ENCODE measurements around the gene RAPGEF5.

RAPGEF5 gene

DNA sequence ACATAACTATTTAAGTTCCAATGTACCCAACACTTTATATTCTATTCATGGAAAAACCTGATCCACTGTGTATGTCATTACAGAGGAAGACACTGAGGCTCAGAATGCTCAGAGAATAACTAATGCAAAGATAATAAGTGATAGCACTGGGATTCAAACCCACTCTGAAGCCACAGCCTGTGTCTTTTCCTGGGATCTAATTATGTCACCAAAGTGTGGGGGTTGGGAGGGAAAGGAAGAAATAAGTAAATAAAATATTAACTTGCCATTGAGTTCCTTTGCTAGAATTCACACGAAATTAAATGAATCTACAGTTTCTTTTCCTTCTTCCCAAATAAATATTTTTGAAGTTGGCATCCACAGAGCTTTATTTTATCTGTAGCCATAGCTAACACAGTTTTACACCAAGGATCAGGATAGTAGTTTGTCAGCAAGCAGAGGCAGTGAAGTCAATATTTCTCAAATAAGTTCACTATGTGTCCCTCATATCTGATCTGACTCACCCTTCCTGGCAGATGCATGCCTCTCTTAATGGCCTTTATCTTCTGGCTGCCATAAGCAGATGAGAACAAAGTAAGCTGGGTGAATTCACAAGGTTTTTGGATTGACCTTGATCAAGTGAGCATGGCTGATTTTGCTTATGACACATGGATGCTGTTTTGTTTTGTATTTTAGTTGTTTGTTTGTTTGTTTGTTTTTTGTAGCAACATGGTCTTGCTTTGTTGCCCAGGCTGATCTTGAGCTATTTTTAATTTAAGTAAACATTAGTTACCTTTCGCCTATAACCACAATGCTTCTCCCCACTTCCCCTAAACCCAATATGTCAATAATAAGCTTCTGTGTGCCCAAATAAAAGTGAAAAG, 6.3 kb downstream of the RAPGEF5 start:
- no peak overlapping the region for H3K4me3 ChIP-seq (ENCODE audit: insufficient read depth, low read depth, low read length, poor library complexity, severe bottlenecking)
- no peak for DNase-seq
- H3K4me1 ChIP-seq (ENCODE audit: control insufficient read depth, insufficient read depth, low read length, poor library complexity, severe bottlenecking) = no peaks in the 10 kb centered on the region
- H3K9me3 ChIP-seq (ENCODE audit: control insufficient read depth, low read length) = no peaks in the 10 kb centered on the region
- H3K36me3 ChIP-seq (ENCODE audit: control insufficient read depth, insufficient read depth, low read length) = no peaks in the 10 kb centered on the region
- H3K27ac ChIP-seq (ENCODE audit: insufficient read depth, low read length, poor library complexity, severe bottlenecking) = no peak overlapping the region
- H3K27me3 ChIP-seq (replicated peaks; ENCODE audit: control insufficient read depth, insufficient read depth, low read length, poor library complexity, severe bottlenecking) = no peaks in the 10 kb centered on the region

DNA sequence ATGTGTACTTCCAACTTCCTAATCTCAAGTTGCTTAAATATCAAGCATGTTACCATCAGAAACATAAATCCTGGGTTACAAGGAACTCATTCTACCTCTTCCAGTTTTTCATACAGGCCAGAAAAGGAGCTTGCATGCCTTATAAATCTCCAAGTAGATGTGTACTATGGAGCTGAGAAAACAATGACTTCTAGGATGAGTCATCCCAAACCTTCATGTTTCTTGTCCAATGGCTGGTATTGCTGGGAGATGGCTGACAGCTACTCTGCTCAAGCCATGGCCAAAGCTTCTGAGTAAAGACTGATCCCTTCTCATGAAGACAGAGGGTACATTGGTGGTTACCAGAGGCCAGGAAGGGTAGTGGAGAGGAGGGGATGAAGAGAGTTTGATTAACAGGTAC, 8.6 kb downstream of the RAPGEF5 start:
- Histone ChIP-seq H3K4me1 (ENCODE audit: control insufficient read depth, insufficient read depth, low read length, poor library complexity, severe bottlenecking) (no peaks in the 10 kb centered on the region), H3K4me3 (ENCODE audit: insufficient read depth, low read depth, low read length, poor library complexity, severe bottlenecking) (no peak overlapping the region), H3K27ac (ENCODE audit: insufficient read depth, low read length, poor library complexity, severe bottlenecking) (no peak overlapping the region), H3K36me3 (ENCODE audit: control insufficient read depth, insufficient read depth, low read length) (no peaks in the 10 kb centered on the region), H3K9me3 (ENCODE audit: control insufficient read depth, low read length) (no peaks in the 10 kb centered on the region), H3K27me3 (replicated peaks; ENCODE audit: control insufficient read depth, insufficient read depth, low read length, poor library complexity, severe bottlenecking) (no peaks in the 10 kb centered on the region)
- DNase-seq = no peak

DNA sequence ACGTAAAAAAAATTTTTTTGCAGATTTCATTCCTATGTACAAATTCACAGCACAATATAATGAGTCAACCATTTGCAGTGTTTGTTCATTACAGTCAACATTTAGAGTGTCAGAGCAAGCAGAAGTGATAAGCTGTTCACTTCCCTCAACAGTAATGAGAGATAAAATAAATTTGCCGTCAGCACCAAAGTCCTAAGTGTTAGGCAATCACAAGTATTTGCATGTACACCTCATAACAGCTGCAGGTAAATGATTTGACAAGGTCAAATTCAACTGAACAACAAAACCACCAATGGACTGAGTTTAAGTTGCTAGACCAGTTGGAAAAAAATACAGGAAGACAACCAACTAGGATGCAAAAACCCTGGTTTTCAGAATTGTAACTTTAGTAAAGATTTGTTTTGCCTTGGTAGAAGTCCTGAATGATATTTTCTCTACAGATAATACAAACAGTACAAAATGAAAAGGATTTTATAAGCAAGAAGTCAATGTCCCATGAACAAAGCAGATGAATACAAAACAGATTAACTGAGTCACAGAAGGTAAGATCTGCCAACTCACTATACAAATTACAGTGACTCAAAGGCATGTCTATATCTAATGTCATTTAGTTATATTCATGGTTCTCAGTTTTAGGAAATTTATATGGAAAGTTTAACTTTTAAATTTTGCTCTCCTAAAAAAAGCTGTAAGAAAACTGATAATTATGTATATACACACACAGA, 10.4 kb downstream of the RAPGEF5 start:
- no peaks in the 10 kb centered on the region for H3K4me1 ChIP-seq (ENCODE audit: control insufficient read depth, insufficient read depth, low read length, poor library complexity, severe bottlenecking)
- H3K27ac ChIP-seq (ENCODE audit: insufficient read depth, low read length, poor library complexity, severe bottlenecking) = no peak overlapping the region
- H3K36me3 ChIP-seq (ENCODE audit: control insufficient read depth, insufficient read depth, low read length) = no peaks in the 10 kb centered on the region
- DNase-seq = no peak
- H3K9me3 ChIP-seq (ENCODE audit: control insufficient read depth, low read length) = no peaks in the 10 kb centered on the region
- no peaks in the 10 kb centered on the region for H3K27me3 ChIP-seq (replicated peaks; ENCODE audit: control insufficient read depth, insufficient read depth, low read length, poor library complexity, severe bottlenecking)
- H3K4me3 ChIP-seq (ENCODE audit: insufficient read depth, low read depth, low read length, poor library complexity, severe bottlenecking) = no peak overlapping the region

DNA sequence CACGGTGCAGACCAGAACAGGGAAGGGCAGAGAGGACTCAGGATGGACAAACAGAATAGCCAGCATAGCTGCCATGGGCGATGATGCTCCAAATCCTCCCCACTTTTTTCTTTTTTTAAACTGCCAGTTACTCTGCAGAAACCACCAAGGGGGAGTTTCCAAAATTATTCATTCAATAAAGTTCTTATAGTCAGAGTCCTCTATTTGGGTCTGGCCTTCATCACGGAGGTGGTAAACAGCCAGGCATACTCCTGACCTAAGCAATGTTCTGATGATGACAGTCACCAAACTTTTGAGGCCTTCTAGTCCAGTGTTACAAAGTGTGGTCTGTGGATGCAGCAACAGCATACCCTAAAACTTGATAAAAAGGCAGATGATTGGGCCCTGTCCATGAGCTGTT, 12.3 kb downstream of the RAPGEF5 start:
- Histone ChIP-seq H3K4me1 (ENCODE audit: control insufficient read depth, insufficient read depth, low read length, poor library complexity, severe bottlenecking) (no peaks in the 10 kb centered on the region), H3K9me3 (ENCODE audit: control insufficient read depth, low read length) (no peaks in the 10 kb centered on the region), H3K27ac (ENCODE audit: insufficient read depth, low read length, poor library complexity, severe bottlenecking) (no peak overlapping the region), H3K36me3 (ENCODE audit: control insufficient read depth, insufficient read depth, low read length) (no peaks in the 10 kb centered on the region), H3K27me3 (replicated peaks; ENCODE audit: control insufficient read depth, insufficient read depth, low read length, poor library complexity, severe bottlenecking) (no peaks in the 10 kb centered on the region), H3K4me3 (ENCODE audit: insufficient read depth, low read depth, low read length, poor library complexity, severe bottlenecking) (no peak overlapping the region)
- no peak for DNase-seq

DNA sequence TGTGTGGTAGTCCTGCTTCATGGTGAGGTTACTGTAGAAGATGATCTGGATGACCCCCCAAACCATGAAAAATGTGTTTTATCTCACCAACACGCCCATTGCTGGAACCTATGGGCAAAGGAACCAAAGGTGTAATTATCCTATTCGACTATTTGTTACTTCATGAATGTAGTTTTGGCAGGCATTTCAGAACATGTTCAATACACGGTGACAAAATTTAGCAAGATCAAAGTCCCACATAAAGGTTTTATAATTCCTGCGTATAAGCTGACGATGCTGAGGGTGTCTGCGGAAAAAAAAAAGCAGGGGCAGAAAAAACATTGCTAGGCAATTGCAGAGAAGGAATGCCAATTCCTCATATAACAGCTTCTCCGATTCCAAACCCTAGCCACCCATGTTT, 13.3 kb downstream of the RAPGEF5 start:
- no peaks in the 10 kb centered on the region for H3K36me3 ChIP-seq (ENCODE audit: control insufficient read depth, insufficient read depth, low read length)
- no peaks in the 10 kb centered on the region for H3K27me3 ChIP-seq (replicated peaks; ENCODE audit: control insufficient read depth, insufficient read depth, low read length, poor library complexity, severe bottlenecking)
- H3K4me1 ChIP-seq (ENCODE audit: control insufficient read depth, insufficient read depth, low read length, poor library complexity, severe bottlenecking) = no peaks in the 10 kb centered on the region
- no peak for DNase-seq
- H3K27ac ChIP-seq (ENCODE audit: insufficient read depth, low read length, poor library complexity, severe bottlenecking) = no peak overlapping the region
- H3K9me3 ChIP-seq (ENCODE audit: control insufficient read depth, low read length) = no peaks in the 10 kb centered on the region
- H3K4me3 ChIP-seq (ENCODE audit: insufficient read depth, low read depth, low read length, poor library complexity, severe bottlenecking) = no peak overlapping the region

DNA sequence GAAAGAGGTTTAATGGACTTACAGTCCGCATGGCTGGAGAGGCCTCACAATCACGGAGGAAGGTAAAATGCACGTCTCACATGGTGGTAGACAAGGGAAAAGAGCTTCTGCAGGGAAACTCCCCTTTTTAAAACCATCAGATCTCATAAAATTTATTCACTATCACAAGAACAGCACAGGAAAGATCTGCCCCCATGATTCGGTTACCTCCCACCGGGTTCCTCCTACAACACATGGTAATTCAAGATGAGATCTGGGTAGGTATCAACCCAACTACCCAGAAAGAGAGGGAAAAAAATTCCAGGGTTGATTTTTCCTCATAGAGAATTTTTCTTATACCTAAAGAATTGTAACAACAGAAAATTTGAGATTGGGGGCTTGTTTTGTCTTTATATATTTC, 13.9 kb downstream of the RAPGEF5 start:
- Histone ChIP-seq H3K9me3 (ENCODE audit: control insufficient read depth, low read length) (no peaks in the 10 kb centered on the region), H3K27ac (ENCODE audit: insufficient read depth, low read length, poor library complexity, severe bottlenecking) (no peak overlapping the region), H3K4me1 (ENCODE audit: control insufficient read depth, insufficient read depth, low read length, poor library complexity, severe bottlenecking) (no peaks in the 10 kb centered on the region), H3K27me3 (replicated peaks; ENCODE audit: control insufficient read depth, insufficient read depth, low read length, poor library complexity, severe bottlenecking) (no peaks in the 10 kb centered on the region), H3K36me3 (ENCODE audit: control insufficient read depth, insufficient read depth, low read length) (no peaks in the 10 kb centered on the region), H3K4me3 (ENCODE audit: insufficient read depth, low read depth, low read length, poor library complexity, severe bottlenecking) (no peak overlapping the region)
- DNase-seq = no peak

GRCh38 chr7:22339725-22340390, 17.1 kb downstream of the RAPGEF5 start:
- no peak for DNase-seq

GRCh38 chr7:22338877-22339276, 18.1 kb downstream of the RAPGEF5 start:
- Histone ChIP-seq H3K27me3 (replicated peaks; ENCODE audit: control insufficient read depth, insufficient read depth, low read length, poor library complexity, severe bottlenecking) (no peaks in the 10 kb centered on the region), H3K4me1 (ENCODE audit: control insufficient read depth, insufficient read depth, low read length, poor library complexity, severe bottlenecking) (no peaks in the 10 kb centered on the region), H3K36me3 (ENCODE audit: control insufficient read depth, insufficient read depth, low read length) (no peaks in the 10 kb centered on the region), H3K27ac (ENCODE audit: insufficient read depth, low read length, poor library complexity, severe bottlenecking) (no peak overlapping the region), H3K4me3 (ENCODE audit: insufficient read depth, low read depth, low read length, poor library complexity, severe bottlenecking) (no peak overlapping the region), H3K9me3 (ENCODE audit: control insufficient read depth, low read length) (no peaks in the 10 kb centered on the region)
- DNase-seq = no peak

More at GRCh38 chr7:22339725-22340390, 17.1 kb downstream of the RAPGEF5 start:
- Histone ChIP-seq H3K4me1 (ENCODE audit: control insufficient read depth, insufficient read depth, low read length, poor library complexity, severe bottlenecking) (no peaks in the 10 kb centered on the region), H3K4me3 (ENCODE audit: insufficient read depth, low read depth, low read length, poor library complexity, severe bottlenecking) (no peak overlapping the region), H3K27ac (ENCODE audit: insufficient read depth, low read length, poor library complexity, severe bottlenecking) (no peak overlapping the region), H3K9me3 (ENCODE audit: control insufficient read depth, low read length) (no peaks in the 10 kb centered on the region), H3K27me3 (replicated peaks; ENCODE audit: control insufficient read depth, insufficient read depth, low read length, poor library complexity, severe bottlenecking) (no peaks in the 10 kb centered on the region), H3K36me3 (ENCODE audit: control insufficient read depth, insufficient read depth, low read length) (no peaks in the 10 kb centered on the region)

DNA sequence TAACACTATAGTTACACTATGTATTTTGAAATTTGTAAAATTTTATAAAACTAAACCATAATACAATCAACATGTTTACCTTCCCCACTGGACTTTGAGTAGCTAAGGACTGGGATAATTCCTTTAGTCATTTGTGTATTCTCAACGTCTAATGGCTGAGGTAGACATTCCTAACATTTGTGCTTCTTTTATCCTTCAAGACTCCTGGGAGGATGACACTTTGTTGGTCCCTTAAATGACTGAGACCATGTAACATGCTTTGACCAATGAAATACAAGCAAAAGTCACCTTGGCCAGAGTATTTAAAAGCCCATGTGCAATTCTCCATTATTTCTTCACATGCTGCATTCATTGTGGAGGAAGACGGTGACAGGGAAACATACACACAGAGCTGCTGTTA, 18.5 kb downstream of the RAPGEF5 start:
- no peak overlapping the region for H3K27ac ChIP-seq (ENCODE audit: insufficient read depth, low read length, poor library complexity, severe bottlenecking)
- DNase-seq = no peak
- H3K27me3 ChIP-seq (replicated peaks; ENCODE audit: control insufficient read depth, insufficient read depth, low read length, poor library complexity, severe bottlenecking) = no peaks in the 10 kb centered on the region
- H3K9me3 ChIP-seq (ENCODE audit: control insufficient read depth, low read length) = no peaks in the 10 kb centered on the region
- no peaks in the 10 kb centered on the region for H3K36me3 ChIP-seq (ENCODE audit: control insufficient read depth, insufficient read depth, low read length)
- H3K4me1 ChIP-seq (ENCODE audit: control insufficient read depth, insufficient read depth, low read length, poor library complexity, severe bottlenecking) = no peaks in the 10 kb centered on the region
- no peak overlapping the region for H3K4me3 ChIP-seq (ENCODE audit: insufficient read depth, low read depth, low read length, poor library complexity, severe bottlenecking)

GRCh38 chr7:22333680-22334141, 23.2 kb downstream of the RAPGEF5 start:
- H3K27me3 ChIP-seq (replicated peaks; ENCODE audit: control insufficient read depth, insufficient read depth, low read length, poor library complexity, severe bottlenecking) = no peaks in the 10 kb centered on the region
- no peak overlapping the region for H3K4me3 ChIP-seq (ENCODE audit: insufficient read depth, low read depth, low read length, poor library complexity, severe bottlenecking)
- no peaks in the 10 kb centered on the region for H3K9me3 ChIP-seq (ENCODE audit: control insufficient read depth, low read length)
- DNase-seq = no peak
- H3K4me1 ChIP-seq (ENCODE audit: control insufficient read depth, insufficient read depth, low read length, poor library complexity, severe bottlenecking) = no peaks in the 10 kb centered on the region
- H3K36me3 ChIP-seq (ENCODE audit: control insufficient read depth, insufficient read depth, low read length) = no peaks in the 10 kb centered on the region
- H3K27ac ChIP-seq (ENCODE audit: insufficient read depth, low read length, poor library complexity, severe bottlenecking) = no peak overlapping the region

Measured in effector memory CD4-positive, alpha-beta T cell (primary cell).